Panc1 (cell line): ENCODE data around the gene CD72. TPM values are rescaled to one million over a fixed set of nuclear protein-coding genes. Genes with fewer than 3 reads are reported as not detected.

ENCODE experiments used
- ATAC-seq: fragments of 200-7000 bp; cut with Tn5 transposase; 2 replicates; pipeline ENCODE4 v1.9.1; 2020; ENCODE audit warnings: mild to moderate bottlenecking, moderate library complexity
- BruUV-seq: library from RNA; stranded (reverse); fragments of 400-500 nt; replicated peaks from 2 replicates; lab custom pipeline; 2021; lab: Mats Ljungman, UMichigan
- CTCF ChIA-PET: fragments of 300-600 bp; sonication (Branson Sonifier 250); formaldehyde crosslinking; loops from one replicate; lab custom pipeline; 2022; ENCODE audit warnings: antibody characterized with exemption; lab: Charles Lee
- POLR2A ChIA-PET: fragments of 300-600 bp; sonication (Branson Sonifier 250); formaldehyde crosslinking; loops from one replicate; lab custom pipeline; 2022; ENCODE audit warnings: antibody characterized with exemption; lab: Charles Lee
- DNase-seq: peaks from one replicate; pipeline ENCODE4 v3.0.0-alpha.2; 2010; ENCODE audit warnings: low read depth, low spot score
- H3K27ac ChIP-seq: 2 replicates; pipeline ENCODE4 v1.5.1; 2011; ENCODE audit warnings: mild to moderate bottlenecking, low read length, inconsistent platforms
- H3K27me3 ChIP-seq: fragments of 200-500 bp; sonication (Bioruptor generic); 2 replicates; pipeline ENCODE4 v1.6.0; 2014; ENCODE audit warnings: low read length, inconsistent platforms; ENCODE audit not compliant: control insufficient read depth, insufficient read depth
- H3K36me3 ChIP-seq: fragments of 200-500 bp; sonication (Bioruptor generic); 2 replicates; pipeline ENCODE4 v1.5.1; 2014; ENCODE audit warnings: inconsistent platforms, mild to moderate bottlenecking, low read length, moderate library complexity; ENCODE audit not compliant: control insufficient read depth, insufficient read depth
- H3K4me1 ChIP-seq: 2 replicates; pipeline ENCODE4 v1.5.1; 2011; ENCODE audit warnings: inconsistent platforms, mild to moderate bottlenecking, low read length, moderate library complexity; ENCODE audit not compliant: control insufficient read depth, insufficient read depth
- H3K4me3 ChIP-seq, 2 experiments: 2 replicates each; pipeline ENCODE4 v1.5.1; 2011 to 2012; ENCODE audit warnings: low read depth in 2 of 2, low read length in 2 of 2, mild to moderate bottlenecking in 2 of 2, inconsistent platforms in 1 of 2, moderate library complexity in 1 of 2
- H3K9me3 ChIP-seq: fragments of 200-500 bp; sonication (Bioruptor generic); 2 replicates; pipeline ENCODE4 v1.5.1; 2014; ENCODE audit warnings: low read depth, mild to moderate bottlenecking, inconsistent platforms, low read length, moderate library complexity; ENCODE audit not compliant: control insufficient read depth, insufficient read depth
- CTCF ChIP-seq: fragments of 450-650 bp; IDR thresholded peaks from 2 replicates; pipeline ENCODE4 v1.5.1; 2017; ENCODE audit warnings: mild to moderate bottlenecking
- POLR2AphosphoS5 ChIP-seq: IDR thresholded peaks from 2 replicates; pipeline ENCODE4 v1.6.1; 2012; ENCODE audit warnings: mild to moderate bottlenecking, low read depth, low read length, moderate library complexity
- REST ChIP-seq, 2 experiments: IDR thresholded peaks; 2 replicates each; pipeline ENCODE4 v1.6.1; 2011 to 2012; ENCODE audit warnings: low read depth in 2 of 2, control low read depth in 1 of 2, low read length in 1 of 2, mild to moderate bottlenecking in 1 of 2, moderate library complexity in 1 of 2; ENCODE audit not compliant: insufficient read depth in 1 of 2
- SIN3A ChIP-seq: IDR thresholded peaks from 2 replicates; pipeline ENCODE4 v1.6.1; 2012; ENCODE audit warnings: low read depth, mild to moderate bottlenecking, low read length, moderate library complexity, borderline replicate concordance; ENCODE audit not compliant: insufficient read depth
- TCF7L2 ChIP-seq: IDR thresholded peaks from 2 replicates; pipeline ENCODE4 v1.6.1; 2011; ENCODE audit warnings: mild to moderate bottlenecking, low read depth, low read length, inconsistent platforms
- in situ Hi-C: cut with HindIII; loops from 2 replicates; pipeline ENCODE4 v1.10.0; 2016; ENCODE audit warnings: low sequenced_read_pairs, low pct_unique_long_range_greater_than_20kb
- intact Hi-C: fragments of 100-400 bp; cut with micrococcal nuclease; formaldehyde crosslinking; loops from one replicate; pipeline ENCODE4 v1.10.0; 2022; ENCODE audit not compliant: unreplicated experiment
- total RNA-seq: library from RNA; stranded (reverse); gene quantifications from one replicate; pipeline ENCODE4 v1.2.1, GENCODE V29; 2021; ENCODE audit not compliant: unreplicated experiment

The CD72 gene
- total RNA-seq, 1 experiment from 2014 or later = 0.72 TPM

GRCh38 chr9:35562895-35563780 lies 55.1 kb downstream of the CD72 start:
- Histone ChIP-seq H3K4me1 (peaks cover 4% of the 10 kb centered on the region), H3K27me3 (no peaks in the 10 kb centered on the region), H3K9me3 (no peaks in the 10 kb centered on the region), H3K36me3 (no peaks in the 10 kb centered on the region), H3K27ac (no peak overlapping the region), H3K4me3 (no peak overlapping the region)
- no TSS peak for BruUV-seq
- DNase-seq (no peak), ATAC-seq (0 out of 2 replicates have a peak, but pooled peaks have one; percentile 2)
- intact Hi-C loops (no loop called here), in situ Hi-C loops (no loop called here)
- ChIA-PET POLR2A (no interaction called here), CTCF (interaction anchor here (0.6 kb wide), 1 partner anchor 604 kb away, joined by 3 read pairs; no protein-coding TSS in a partner anchor)
- TF ChIP-seq SIN3A (no peak), REST (IDR thresholded peaks at IDR 0.05; ENCODE audit: insufficient read depth in 1 of 2, low read depth in 2 of 2, low read length in 1 of 2) (no peak), TCF7L2 (no peak), CTCF (no peak), POLR2AphosphoS5 (no peak)

GRCh38 chr9:35561468-35562261 lies 56.5 kb downstream of the CD72 start:
- POLR2A ChIA-PET = no interaction called here
- Histone ChIP-seq H3K36me3 (no peaks in the 10 kb centered on the region), H3K4me3 (no peak overlapping the region), H3K27me3 (no peaks in the 10 kb centered on the region), H3K4me1 (peaks cover 4% of the 10 kb centered on the region), H3K27ac (no peak overlapping the region), H3K9me3 (no peaks in the 10 kb centered on the region)
- no peak for DNase-seq
- ATAC-seq = no peak
- TF ChIP-seq SIN3A (no peak), TCF7L2 (no peak), CTCF (no peak), POLR2AphosphoS5 (no peak), REST (IDR thresholded peaks at IDR 0.05; ENCODE audit: insufficient read depth in 1 of 2, low read depth in 2 of 2, low read length in 1 of 2) (no peak)
- intact Hi-C loops = no loop called here
- in situ Hi-C loops = no loop called here
- CTCF ChIA-PET = interaction anchor here (1.3 kb wide), 1 partner anchor 38 kb away, joined by 3 read pairs; no protein-coding TSS in a partner anchor
- BruUV-seq = no TSS peak
